Head of caudate nucleus (tissue), 42 donors: ENCODE data around the gene CACNG1.
A peak's percentile ranks its signal among the peaks of the same experiment; 100 is the strongest.

Experiments
- DNase-seq, 42 donors: peaks; one replicate each; pipeline versions ENCODE4 v3.0.0 to v3.0.0-alpha.2; 2020 to 2021; ENCODE audit warnings: mixed read lengths in 7 of 42
- intact Hi-C: fragments of 100-400 bp; cut with DNase I; formaldehyde crosslinking; loops from one replicate; pipeline ENCODE4 v1.15.0; 2022

CACNG1 gene, protein sequence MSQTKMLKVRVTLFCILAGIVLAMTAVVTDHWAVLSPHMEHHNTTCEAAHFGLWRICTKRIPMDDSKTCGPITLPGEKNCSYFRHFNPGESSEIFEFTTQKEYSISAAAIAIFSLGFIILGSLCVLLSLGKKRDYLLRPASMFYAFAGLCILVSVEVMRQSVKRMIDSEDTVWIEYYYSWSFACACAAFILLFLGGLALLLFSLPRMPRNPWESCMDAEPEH

DNA sequence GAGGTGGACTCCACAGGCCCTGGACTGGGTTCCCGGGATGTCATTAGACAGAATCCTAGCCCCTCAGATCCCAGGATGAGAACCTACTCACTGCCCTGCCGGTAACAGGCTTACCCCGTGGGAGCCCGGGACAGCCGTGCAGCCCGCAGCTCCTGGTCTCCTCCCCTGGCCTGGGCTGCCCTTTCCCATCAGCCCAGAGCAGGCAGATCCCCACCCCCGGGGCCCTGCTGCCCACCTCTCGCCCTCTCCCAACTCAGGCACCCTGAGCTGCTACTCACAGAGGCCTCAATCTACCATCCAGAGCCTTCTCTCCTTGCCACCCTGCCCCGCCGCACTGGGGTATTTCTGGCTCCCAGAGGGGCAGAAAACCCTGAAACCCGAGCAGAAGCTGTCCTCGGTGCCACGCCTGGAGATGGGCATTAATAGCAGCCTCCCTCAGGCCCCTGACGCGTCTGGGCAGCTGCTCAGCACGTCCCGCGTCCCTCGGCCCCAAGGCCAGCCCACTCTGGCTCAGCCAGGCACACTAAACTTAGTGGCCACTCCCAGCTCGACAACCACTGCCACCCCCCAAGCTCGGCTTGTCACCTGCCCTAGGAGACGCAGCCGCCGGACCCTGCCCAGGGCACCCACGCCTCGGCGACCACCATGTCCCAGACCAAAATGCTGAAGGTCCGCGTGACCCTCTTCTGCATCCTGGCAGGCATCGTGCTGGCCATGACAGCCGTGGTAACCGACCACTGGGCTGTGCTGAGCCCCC is at the start of gene CACNG1:
Gene CACNG1, plus strand, starts transcription at position 539 of the 757 bp plus-strand sequence. Its CDS starts 107 bp downstream, at position 646.
- intact Hi-C loops = no loop called here
- no peak for DNase-seq

DNA sequence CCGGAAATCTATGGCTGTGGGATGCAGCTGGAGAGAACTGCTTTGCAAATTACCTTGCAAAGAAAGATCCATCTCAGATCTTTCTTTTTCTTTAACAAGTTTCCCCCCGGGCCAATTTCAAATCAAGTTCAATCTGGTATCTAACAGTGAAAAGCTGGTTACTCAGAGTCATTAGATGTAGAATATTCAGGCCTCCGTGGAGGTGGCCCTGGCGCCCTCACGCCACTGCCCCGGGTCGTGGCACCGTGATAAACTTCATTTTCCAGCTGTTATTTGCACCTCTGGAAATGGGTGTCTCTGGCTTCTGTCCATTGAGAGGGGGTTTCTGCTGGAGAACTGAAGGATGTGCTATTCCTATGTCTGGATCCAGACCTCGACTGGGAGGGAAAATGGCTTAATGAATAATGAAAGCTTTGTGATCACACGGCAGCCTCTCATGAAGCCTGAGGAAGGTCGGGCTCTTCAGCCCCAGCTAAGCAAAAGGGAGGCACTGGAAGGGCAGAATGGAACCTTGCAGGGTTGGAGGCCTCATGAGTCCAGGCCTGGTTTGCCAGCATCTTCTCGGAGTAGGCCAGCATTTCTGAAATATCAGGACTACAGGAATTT is 49.3 kb upstream of the CACNG1 start:
- intact Hi-C loops = no loop called here
- no peak for DNase-seq

DNA sequence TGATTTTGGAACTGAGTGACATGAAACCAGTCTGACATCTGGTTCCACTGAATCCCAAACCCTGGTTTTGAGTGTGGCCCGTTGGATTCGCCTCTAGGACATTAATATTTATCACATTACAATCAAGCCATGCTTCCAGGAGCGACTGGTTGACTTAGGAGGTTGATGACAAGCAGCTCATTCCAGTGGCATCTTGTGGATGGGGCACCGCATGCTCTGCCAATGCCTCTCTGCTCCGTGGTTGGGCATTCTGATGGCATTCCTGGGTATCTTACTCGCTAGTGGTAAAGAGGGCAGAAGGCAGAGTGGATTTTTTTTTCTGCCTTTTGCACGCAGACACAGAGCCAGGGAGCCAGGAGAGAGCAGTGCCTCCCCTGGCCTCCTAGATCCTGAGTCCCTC is 48.4 kb upstream of the CACNG1 start:
- DNase-seq = no peak
- intact Hi-C loops = no loop called here

DNA sequence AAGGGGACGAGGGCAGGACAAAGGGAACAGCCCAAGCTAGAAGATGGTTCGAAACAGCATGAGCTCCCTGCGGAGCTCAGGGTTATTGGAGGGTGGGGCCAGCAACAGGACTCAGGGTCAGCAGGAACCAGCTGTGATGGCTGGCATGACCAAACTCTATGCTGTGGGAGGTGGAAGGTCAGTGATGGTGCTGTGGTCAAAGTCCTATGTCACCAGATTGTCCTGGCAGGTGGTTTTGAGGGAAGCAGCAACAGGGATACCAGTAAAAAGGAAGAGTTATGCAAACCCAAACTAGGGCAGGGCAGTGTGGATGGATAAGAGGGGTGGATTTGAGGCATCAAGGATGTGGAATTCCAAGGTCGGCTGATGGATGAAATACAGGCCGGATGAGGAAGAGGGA is 47.4 kb upstream of the CACNG1 start:
- intact Hi-C loops = no loop called here
- DNase-seq = no peak

DNA sequence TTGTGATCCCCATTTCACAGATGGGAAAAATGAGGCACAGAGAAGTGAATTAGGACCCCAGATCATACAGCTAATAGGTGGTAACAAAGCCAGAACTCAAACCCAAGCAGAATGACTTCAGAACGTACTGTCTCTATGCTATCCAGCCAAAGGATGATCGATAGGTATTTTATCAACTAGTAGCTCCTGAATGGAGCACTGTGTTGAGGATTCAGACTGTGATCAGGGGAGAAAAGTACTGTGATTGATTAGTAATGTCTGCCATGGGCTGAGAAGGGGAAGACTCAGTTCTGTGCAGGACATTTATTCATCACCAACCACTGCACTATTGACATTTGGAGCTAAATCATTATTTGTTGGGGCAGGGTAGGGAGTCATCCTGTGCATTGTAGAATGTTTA is 41.1 kb upstream of the CACNG1 start:
- intact Hi-C loops = no loop called here
- DNase-seq = no peak

DNA sequence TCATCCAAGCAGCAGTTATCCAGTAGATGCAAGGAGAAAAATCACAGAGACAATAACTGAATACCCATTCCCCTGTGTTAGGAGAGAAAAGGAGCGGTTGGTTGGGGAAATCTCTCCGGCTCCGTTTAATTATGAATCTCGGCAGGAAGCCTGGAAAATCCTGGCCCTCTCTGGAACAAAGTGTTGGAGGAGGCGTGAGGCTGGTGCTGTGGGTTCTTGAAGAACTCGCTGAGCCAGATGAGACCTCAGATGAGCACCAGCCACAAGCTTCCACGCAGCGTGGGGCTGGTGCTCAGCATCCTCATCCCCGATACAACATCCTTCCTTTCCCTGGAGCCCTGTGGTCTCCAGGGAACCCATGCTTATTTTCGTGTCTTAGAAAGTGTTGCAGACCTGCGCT is 40.2 kb upstream of the CACNG1 start:
- peak in 32 of 42 donors; percentile 27 to 79 (median 54) for DNase-seq
- intact Hi-C loops = no loop called here

DNA sequence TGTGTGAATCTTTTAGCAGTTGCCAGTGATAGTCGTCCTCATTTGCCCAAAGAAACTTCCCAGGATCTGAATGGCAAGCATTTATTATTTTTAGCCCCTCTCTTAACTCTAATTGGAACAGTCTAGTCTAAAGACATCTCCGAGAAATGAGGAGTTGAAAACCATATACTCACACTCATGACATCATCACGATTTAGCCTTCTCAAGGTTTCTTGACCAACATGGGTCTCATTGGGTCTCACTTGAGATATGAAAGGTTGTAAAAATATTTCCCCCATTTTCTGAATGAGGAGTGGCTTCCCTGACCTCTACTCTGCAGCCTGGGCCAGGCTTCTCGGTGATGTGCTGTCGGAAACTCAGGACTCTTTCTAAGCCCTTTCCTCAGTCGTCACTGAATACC is 37.1 kb upstream of the CACNG1 start:
- intact Hi-C loops = no loop called here
- DNase-seq = no peak

DNA sequence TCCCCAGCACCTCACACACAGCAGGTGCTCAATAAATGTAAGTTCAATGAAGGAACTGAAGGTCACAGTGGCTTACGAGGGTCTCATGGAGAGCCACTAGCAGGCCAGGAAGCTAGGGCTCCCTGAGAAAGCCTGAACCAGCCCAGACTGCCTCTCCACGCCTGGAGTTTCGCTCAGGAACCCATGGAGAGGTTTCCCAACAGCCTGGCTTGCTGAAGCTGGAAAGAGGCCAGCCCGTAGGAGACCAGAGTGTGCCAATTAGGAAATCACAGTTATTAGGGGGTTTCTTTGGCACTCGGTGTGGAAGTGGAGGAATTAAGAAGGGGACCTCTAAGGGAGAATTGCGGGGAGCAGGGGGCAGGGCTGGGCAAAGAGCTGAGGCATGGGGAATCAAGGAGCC is 36.3 kb upstream of the CACNG1 start:
- no peak for DNase-seq

DNA sequence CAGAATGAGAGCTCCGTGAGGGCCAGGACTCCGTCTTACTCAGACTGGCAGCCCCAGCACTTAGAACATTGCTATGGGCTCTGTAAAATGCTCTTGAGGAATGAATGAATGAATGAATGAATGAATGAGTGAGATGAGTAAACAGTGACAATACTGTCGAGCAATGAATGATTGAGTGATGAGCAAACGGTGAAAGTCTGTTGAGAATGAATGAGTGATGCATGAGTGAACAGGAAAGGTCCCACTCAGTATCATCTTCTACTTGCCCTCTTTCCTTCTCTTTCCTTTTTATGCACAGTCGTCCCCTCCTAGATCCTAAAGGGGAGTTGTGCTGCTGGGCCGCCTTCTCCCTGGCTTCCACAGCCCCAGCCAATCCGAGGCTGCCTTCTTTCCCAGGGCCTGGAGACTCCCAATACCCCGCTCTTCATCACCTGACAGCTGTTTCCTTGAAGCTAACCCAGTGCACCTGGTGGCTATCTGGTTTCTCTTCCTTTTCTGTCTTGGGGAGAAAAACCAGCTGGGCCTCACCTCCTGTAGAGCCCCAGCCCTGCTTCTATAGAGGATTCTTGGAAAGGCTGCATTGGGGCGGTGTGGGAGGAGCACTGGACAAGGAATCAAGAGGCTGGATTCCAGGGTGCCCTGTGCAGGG is 32.7 kb upstream of the CACNG1 start:
- intact Hi-C loops = no loop called here
- DNase-seq = no peak

More for the DNA sequence above, 36.3 kb upstream of the CACNG1 start:
- intact Hi-C loops = no loop called here

DNA sequence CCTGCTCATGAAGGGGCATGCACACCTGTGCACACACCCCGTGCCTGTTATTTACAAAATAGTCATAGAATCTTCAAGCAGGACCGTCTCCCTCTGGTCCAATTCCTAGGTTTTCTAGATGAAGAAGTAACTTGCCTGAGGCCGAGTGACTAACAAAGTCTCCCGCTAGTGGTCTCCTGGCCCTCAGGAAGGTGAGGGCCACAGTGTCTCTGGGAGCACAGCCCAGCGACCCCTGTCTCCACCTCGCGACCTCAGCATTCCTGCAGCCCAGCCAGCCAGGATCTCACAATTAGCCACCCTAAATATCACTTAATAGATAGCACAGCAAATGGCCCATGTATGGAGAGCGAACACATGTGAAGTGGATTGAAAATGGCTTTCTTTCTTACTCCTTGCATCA is 30.5 kb upstream of the CACNG1 start:
- DNase-seq = no peak
- intact Hi-C loops = no loop called here

DNA sequence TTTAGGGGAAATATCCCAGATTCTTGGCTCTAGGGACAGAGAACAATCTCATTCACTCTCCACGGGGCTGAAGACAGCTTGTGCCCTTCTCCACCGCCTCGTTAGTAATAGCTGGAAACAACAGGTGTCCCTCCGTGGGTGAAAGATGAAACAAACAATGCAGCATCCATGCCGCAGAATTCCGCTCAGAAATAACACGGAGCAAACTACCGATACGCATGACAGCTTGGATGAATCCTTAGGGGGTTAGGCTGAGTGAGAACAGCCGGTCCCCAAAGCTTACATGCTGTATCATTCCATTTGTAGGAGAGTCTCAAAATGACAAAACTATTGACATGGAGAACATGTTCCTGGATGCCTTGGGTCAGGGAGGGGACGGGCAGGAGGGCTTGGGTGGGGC is 29.4 kb upstream of the CACNG1 start:
- DNase-seq = no peak
- intact Hi-C loops = no loop called here

DNA sequence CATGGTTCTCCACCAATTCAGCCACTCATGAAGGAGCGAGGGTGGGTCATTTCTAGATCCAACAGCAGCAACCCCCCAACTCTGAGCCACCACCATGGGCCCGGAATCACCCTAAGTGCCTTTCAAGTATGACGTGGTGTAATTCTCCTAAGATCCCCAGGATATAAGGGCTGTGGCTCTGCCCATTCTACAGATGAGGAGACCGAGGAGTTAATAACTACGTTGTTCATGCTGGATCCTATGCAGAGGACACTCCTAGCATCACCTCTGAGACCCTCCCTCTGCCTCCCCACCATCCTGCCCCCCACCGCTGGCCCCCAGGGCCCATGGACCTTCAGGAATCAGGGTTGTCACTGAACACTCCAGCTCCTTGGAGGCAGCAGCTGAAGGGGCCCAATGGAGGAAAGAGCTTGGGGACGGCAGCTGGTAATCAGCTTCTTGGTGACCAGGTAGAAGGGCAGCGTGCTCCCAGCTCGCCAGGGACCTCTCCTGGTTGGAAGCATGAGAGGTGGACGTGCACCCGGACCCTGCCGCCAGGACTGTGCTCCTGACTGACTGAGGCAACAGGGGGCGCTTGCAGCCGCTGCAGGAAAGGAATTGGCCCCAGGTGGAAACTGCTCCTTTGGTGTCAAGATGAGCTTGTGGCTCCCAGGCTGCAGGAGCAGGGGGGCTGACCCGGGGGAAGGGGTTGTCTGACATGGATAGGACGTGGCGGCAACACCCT is 28.2 kb upstream of the CACNG1 start:
- intact Hi-C loops = no loop called here
- no peak for DNase-seq

DNA sequence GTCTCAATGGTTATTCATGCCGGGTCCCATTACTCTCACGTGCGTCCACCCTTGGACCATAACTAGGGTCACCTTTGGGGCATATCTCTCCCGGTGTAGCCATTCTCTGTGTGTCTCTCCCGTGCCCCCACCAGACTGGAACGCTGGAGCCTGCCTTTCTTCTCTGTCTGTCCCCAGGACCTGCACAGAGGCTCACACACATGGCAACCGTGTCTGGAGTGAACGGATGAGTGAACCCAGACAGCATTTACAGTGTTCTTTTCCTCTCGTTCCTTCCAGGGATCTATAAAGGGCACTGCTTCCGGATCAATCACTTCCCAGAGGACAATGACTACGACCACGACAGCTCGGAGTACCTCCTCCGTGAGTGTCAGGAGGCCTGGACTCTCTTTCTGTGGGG is 26.4 kb upstream of the CACNG1 start:
- intact Hi-C loops = no loop called here
- DNase-seq = no peak

DNA sequence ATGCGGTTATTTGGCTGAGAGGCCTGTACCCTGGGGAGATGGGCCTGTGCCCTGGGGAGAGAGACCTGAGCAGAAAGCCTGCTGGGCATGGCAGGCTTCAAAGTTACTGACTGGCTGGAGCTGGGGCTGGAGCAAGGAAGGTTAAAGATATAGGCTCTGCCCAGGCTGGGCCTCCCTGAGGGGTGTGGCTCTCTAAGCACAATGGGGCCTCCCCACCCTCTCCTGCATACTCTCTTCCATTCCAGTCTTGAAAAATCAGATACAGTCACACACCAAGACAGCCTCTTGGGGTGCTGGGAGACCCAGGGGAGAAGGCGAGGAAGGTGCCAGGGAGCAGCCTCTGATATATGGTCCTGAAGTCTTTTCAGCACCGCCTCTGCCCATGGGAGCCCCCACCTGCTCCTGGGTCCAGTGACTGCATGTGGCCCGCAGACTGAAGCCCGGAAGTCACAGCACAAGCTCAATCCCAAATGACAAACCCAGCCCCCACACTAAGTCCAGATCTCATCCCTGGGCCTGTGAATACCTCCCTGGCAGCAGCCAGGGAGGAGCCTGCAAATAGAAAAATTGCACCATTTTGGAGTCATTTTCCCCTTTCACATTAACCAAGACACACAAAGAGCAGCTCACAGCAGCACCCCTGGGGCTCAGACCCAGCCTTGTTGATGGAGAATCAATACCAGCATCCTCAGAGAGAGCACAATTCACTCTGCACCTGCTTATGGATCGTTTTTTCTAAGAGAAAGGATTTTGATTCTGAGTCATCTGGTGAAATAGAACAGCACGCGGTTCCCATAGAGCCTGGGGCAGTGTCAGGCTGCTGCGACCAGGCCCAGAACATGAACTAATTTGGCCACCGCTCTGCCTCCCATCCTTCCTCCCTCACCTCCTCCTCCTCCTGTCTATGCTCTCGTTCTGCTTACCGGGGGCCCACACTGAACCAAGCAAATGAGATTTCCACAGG is 25.6 kb upstream of the CACNG1 start:
- intact Hi-C loops = no loop called here

DNA sequence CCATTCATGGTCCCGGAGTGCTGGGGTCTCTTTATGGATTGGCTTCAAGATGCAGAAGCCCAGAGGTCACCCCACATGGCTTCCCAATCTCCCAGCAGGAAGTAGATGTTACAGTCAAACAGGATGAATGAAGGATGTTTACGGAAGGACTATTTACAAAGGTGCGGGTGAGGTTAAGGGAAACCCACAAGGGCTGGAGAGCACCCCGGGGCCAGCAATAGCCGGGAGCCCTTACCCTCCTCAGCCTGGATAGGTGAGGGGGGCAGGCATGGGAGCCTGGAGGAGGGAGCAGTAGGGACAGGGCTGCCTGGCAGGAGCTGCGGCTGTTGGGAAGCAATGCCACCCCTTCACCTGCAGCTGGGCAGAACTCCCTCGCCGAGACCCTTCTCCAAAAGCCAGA is 24.5 kb upstream of the CACNG1 start:
- DNase-seq = no peak
- intact Hi-C loops = no loop called here

More for the DNA sequence above, 25.6 kb upstream of the CACNG1 start:
- peak in 5 of 42 donors; percentile 6 to 38 (median 16) for DNase-seq

DNA sequence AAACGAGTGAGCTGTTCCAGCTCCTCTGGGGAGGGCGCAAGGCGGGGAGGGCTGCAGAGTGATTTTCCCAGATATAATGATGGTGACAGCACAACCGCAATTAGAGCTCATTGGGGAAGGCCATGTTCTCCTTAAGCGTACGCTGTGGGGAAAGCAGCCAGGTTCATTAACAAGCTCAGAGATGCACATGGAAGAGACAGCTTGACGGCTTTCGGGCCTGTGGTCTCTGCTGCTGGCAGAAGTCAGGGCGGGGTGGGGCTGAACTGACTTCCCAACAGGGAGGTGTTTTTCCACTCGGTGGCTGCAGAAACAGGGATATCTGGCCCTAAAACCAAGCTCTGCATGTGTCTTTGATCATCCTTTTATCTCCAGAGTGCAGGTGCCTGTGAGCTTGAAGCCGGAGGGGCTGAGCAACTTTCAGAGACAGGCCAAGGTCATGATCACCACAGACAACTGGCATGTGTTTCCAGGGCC is 24.0 kb upstream of the CACNG1 start:
- intact Hi-C loops = no loop called here
- peak in 33 of 42 donors; percentile 22 to 72 (median 43) for DNase-seq

DNA sequence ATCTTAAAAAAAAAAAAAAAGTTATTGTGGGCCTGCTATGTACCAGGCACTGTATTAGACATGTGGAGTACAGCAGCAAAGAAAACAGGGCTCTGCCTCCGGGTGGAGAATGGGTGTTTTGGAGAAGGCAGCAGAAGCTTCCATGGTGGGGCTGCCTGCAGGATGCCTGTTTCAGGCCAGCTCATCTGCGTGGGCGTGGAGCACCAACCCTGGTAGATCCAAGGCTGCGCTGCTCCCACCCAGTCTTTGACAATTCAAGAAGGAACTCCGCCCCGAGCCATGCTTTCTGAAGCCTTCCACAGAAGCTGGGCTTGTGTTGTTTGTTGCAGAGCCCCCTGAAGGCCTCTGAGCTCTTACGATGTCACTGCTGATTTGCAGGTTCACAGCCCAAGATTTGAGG is 23.2 kb upstream of the CACNG1 start:
- intact Hi-C loops = no loop called here
- DNase-seq = peak; percentile 55 to 94 (median 79)
